Measurements from ENCODE around the gene LMO2. TPM values are rescaled to one million over a fixed set of nuclear protein-coding genes. Genes with fewer than 3 reads are reported as not detected.
A peak's percentile ranks its signal among the peaks of the same experiment; 100 is the strongest.

Gene LMO2
- total RNA-seq, 2 donors from 2014 or later = 4.6 to 13.1 TPM

- Histone ChIP-seq H3K9me3 (no peaks in the 10 kb centered on the region), H3K4me1 (no peaks in the 10 kb centered on the region), H3K36me3 (no peaks in the 10 kb centered on the region), H3K4me3 (no peak overlapping the region), H3K27ac (no peak overlapping the region), H3K27me3 (no peaks in the 10 kb centered on the region)
- TF ChIP-seq CTCF (IDR thresholded peaks at IDR 0.05) = no peak
- no peak for DNase-seq (ENCODE audit: low spot score)
These were observed 29.8 kb downstream of the LMO2 start for GRCh38 chr11:33861941-33862589.

DNA sequence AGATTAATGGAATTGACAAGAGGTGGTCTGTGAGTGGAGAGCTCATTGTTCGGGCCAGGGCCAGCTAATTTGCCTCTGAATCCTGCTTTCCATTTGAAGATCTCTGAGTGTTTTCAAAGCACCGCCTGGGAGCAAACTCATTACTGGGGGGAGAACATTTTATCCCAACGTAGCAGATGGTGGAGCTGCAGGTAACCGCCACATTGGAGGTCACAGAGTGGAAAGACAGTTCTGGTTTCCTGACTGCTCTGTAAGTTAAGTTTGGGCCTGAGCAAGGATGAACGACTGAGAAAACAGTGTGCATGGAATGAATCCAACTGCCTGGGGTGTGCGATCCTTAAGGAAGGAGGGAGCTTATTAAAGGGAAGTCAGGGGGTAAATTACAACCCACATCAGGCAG lies 30.5 kb downstream of the LMO2 start:
- no peak for DNase-seq (ENCODE audit: low spot score)
- no peak overlapping the region for H3K27ac ChIP-seq
- no peaks in the 10 kb centered on the region for H3K36me3 ChIP-seq
- TF ChIP-seq CTCF (IDR thresholded peaks at IDR 0.05) = no peak
- H3K27me3 ChIP-seq = no peaks in the 10 kb centered on the region
- H3K9me3 ChIP-seq = no peaks in the 10 kb centered on the region
- no peak overlapping the region for H3K4me3 ChIP-seq
- H3K4me1 ChIP-seq = no peaks in the 10 kb centered on the region

DNA sequence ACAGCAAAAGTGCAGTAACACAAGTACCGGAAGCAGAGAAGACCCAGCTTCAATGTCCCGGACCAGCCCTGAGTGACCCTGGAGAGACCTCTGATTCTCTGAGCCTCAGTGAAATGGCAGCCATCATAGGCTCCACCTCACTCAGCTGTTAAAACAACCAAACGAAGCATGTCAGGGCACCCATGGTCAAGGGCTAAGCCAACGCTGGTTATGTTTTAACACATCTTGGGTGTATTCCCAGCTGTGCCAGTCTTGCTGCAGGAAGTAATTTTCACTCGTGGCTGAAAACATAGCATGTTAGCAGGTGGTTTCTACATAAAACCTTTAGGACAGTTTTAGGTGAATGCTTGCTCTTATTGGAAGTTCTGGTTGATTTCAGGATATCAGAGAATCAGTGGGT lies 30.9 kb downstream of the LMO2 start:
- Histone ChIP-seq H3K36me3 (no peaks in the 10 kb centered on the region), H3K27me3 (no peaks in the 10 kb centered on the region), H3K27ac (no peak overlapping the region), H3K4me1 (no peaks in the 10 kb centered on the region), H3K4me3 (no peak overlapping the region), H3K9me3 (no peaks in the 10 kb centered on the region)
- no peak for DNase-seq (ENCODE audit: low spot score)
- TF ChIP-seq CTCF (IDR thresholded peaks at IDR 0.05) = no peak

DNA sequence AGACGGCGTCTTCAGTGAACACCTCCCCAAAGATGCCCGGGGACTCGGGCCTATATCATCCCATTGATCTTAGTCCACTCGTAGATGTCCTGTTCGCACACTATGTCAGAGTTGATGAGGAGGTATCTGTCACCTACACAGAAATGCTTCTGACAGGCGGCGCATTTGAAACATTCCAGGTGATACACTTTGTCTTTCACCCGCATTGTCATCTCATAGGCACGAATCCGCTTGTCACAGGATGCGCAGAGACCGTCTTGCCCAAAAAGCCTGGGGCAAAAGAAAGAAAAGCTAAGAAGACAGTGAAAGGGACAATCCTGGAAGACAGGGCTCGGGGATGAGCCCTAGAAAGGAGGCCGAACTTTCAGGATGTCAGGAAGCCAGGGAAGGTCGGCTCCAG lies 32.6 kb downstream of the LMO2 start:
- H3K27ac ChIP-seq = no peak overlapping the region
- no peak for DNase-seq (ENCODE audit: low spot score)
- TF ChIP-seq CTCF (IDR thresholded peaks at IDR 0.05) = no peak
- H3K36me3 ChIP-seq = no peaks in the 10 kb centered on the region
- no peaks in the 10 kb centered on the region for H3K4me1 ChIP-seq
- H3K9me3 ChIP-seq = no peaks in the 10 kb centered on the region
- H3K4me3 ChIP-seq = no peak overlapping the region
- no peaks in the 10 kb centered on the region for H3K27me3 ChIP-seq

GRCh38 chr11:33857933-33858371 lies 33.9 kb downstream of the LMO2 start:
- Histone ChIP-seq H3K27me3 (no peaks in the 10 kb centered on the region), H3K36me3 (no peaks in the 10 kb centered on the region), H3K4me3 (no peak overlapping the region), H3K9me3 (no peaks in the 10 kb centered on the region), H3K4me1 (no peaks in the 10 kb centered on the region), H3K27ac (no peak overlapping the region)
- peak; percentile 81 for DNase-seq (ENCODE audit: low spot score)
- peak; percentile 84 to 93 for TF ChIP-seq CTCF (IDR thresholded peaks at IDR 0.05)

DNA sequence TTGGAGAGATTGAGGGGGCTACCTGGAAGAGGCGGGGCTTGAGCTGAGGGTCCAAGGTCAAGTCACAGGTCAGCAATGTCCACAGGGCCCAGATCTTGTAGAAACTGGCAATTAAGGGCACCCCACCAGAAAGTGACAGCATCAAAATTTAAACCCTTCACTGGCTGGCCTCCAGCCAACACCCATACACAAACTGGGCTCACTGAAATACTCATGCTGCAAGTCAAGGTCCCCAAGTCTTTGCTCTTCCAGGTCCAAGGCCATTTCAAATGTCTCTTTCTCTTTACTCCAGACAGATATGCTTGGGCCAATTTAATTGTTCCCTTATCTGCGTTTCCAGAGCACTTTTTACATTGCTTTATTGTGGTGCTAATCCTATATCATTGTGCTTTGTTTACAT lies 36.4 kb downstream of the LMO2 start:
- no peaks in the 10 kb centered on the region for H3K36me3 ChIP-seq
- H3K27me3 ChIP-seq = no peaks in the 10 kb centered on the region
- H3K9me3 ChIP-seq = no peaks in the 10 kb centered on the region
- no peak for TF ChIP-seq CTCF (IDR thresholded peaks at IDR 0.05)
- H3K27ac ChIP-seq = no peak overlapping the region
- no peaks in the 10 kb centered on the region for H3K4me1 ChIP-seq
- DNase-seq (ENCODE audit: low spot score) = no peak
- no peak overlapping the region for H3K4me3 ChIP-seq
